ENCODE measurements around the gene TRIM65.
"Not testable (repeated sequence)": the region's sequence is repeated elsewhere in the genome, so short reads cannot be mapped to it uniquely, and the experiment has no call there.

The TRIM65 gene

GRCh38 chr17:75875182-75875939 lies 21.4 kb downstream of the TRIM65 start:
- DNase-seq (ENCODE audit: low spot score): no peak

GRCh38 chr17:75874323-75875181 lies 22.2 kb downstream of the TRIM65 start:
- DNase-seq (ENCODE audit: low spot score): no peak

- no peak for DNase-seq (ENCODE audit: low spot score)
Observed at GRCh38 chr17:75873587-75874322, 23.0 kb downstream of the TRIM65 start.

- peak; percentile 77 for DNase-seq (ENCODE audit: low spot score)
Observed at GRCh38 chr17:75872434-75873351, 24.1 kb downstream of the TRIM65 start.

GRCh38 chr17:75870228-75870627 lies 26.5 kb downstream of the TRIM65 start:
- not testable (repeated sequence) for DNase-seq (ENCODE audit: low spot score)

- no peak for DNase-seq (ENCODE audit: low spot score)
Observed at GRCh38 chr17:75869282-75870141, 27.2 kb downstream of the TRIM65 start.

GRCh38 chr17:75868730-75869281 lies 27.9 kb downstream of the TRIM65 start:
- DNase-seq (ENCODE audit: low spot score): not testable (repeated sequence)

GRCh38 chr17:75865404-75866188 lies 31.2 kb downstream of the TRIM65 start:
- DNase-seq (ENCODE audit: low spot score): not testable (repeated sequence)

- DNase-seq (ENCODE audit: low spot score): peak; percentile 43
Observed at GRCh38 chr17:75864887-75865286, 31.9 kb downstream of the TRIM65 start.

GRCh38 chr17:75864448-75864871 lies 32.3 kb downstream of the TRIM65 start:
- DNase-seq (ENCODE audit: low spot score): peak; percentile 51

- DNase-seq (ENCODE audit: low spot score): no peak
Observed at GRCh38 chr17:75861927-75862317, 34.8 kb downstream of the TRIM65 start.

GRCh38 chr17:75859358-75859757 lies 37.4 kb downstream of the TRIM65 start:
- not testable (repeated sequence) for DNase-seq (ENCODE audit: low spot score)

GRCh38 chr17:75856062-75856756 lies 40.5 kb downstream of the TRIM65 start:
- DNase-seq (ENCODE audit: low spot score): no peak

- peak; percentile 99 for DNase-seq (ENCODE audit: low spot score)
Observed at GRCh38 chr17:75855310-75856061, 41.3 kb downstream of the TRIM65 start, which contains the start of gene WBP2. Gene WBP2 (minus strand): TSS chr17:75855335. CDS start chr17:75855297, 38 bp downstream.

- no peak for DNase-seq (ENCODE audit: low spot score)
Observed at GRCh38 chr17:75854881-75855309, 41.9 kb downstream of the TRIM65 start.

- DNase-seq (ENCODE audit: low spot score): no peak
Observed at GRCh38 chr17:75854101-75854748, 42.5 kb downstream of the TRIM65 start.

GRCh38 chr17:75853433-75853832 lies 43.3 kb downstream of the TRIM65 start:
- no peak for DNase-seq (ENCODE audit: low spot score)
